ENCODE data around the gene IGSF23. TPM values are rescaled to one million over a fixed set of nuclear protein-coding genes. Genes with fewer than 3 reads are reported as not detected.
A peak's percentile ranks its signal among the peaks of the same experiment; 100 is the strongest.

IGSF23 gene
- total and polyA plus RNA-seq, 3 donors from 2014 or later = 0.37 to 0.79 TPM; not detected in 1

DNA sequence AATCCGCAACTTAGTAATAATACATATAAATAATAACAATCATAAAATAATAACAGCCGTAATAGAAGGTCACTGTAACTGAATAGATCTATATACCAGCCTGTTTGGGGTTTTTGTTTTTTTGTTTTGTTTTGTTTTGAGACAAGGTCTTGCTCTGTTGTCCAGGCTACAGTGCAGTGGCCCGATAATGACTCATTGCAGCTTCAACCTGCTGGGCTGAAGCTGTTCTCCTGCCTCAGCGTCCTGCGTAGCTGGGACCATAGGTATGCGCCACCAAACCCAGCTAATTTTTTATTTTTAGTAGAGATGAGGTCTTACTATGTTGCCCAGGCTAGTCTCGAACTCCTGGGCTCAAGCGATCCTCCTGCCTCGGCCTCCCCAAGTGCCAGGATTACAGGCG lies 950 bp downstream of the IGSF23 start:
- 96 to 98% methylated on average over 10 of the region's 10 CpGs for WGBS, 2 donors
- intact Hi-C loops (cut with DNase I; ENCODE audit: low total_unique reads) = no loop called here
- Histone ChIP-seq H3K4me3 (no peak overlapping the region), H3K27me3 (no peaks in the 10 kb centered on the region), H3K9me3 (no peaks in the 10 kb centered on the region), H3K4me1 (no peaks in the 10 kb centered on the region), H3K36me3 (ENCODE audit: low read depth, missing control alignments) (no peaks in the 10 kb centered on the region), H3K27ac (no peak overlapping the region)
- DNase-seq = no peak
- TF ChIP-seq POLR2A (IDR thresholded peaks at IDR 0.05) = no peak
- TF ChIP-seq, protein P1, sequence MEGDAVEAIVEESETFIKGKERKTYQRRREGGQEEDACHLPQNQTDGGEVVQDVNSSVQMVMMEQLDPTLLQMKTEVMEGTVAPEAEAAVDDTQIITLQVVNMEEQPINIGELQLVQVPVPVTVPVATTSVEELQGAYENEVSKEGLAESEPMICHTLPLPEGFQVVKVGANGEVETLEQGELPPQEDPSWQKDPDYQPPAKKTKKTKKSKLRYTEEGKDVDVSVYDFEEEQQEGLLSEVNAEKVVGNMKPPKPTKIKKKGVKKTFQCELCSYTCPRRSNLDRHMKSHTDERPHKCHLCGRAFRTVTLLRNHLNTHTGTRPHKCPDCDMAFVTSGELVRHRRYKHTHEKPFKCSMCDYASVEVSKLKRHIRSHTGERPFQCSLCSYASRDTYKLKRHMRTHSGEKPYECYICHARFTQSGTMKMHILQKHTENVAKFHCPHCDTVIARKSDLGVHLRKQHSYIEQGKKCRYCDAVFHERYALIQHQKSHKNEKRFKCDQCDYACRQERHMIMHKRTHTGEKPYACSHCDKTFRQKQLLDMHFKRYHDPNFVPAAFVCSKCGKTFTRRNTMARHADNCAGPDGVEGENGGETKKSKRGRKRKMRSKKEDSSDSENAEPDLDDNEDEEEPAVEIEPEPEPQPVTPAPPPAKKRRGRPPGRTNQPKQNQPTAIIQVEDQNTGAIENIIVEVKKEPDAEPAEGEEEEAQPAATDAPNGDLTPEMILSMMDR (IDR thresholded peaks at IDR 0.05) = no peak

DNA sequence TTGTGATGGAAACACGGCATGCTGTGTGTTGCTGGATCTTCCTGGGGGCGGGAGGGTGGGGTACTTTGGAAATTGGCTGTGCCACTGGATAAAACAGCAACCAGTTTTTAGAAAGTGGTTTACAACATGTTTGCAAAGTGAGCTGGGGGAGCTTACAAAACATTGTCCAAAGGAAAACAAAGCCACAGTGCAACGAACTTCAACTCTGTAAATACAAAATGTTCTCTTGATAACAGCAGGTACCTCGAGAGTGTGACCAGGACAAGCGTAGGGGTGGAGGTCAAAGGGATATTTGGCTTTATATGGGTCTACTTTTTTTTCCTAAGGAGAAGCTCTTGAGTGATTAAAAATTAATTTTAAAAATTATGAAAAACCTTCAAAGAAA lies 2.5 kb downstream of the IGSF23 start:
- no peaks in the 10 kb centered on the region for H3K27me3 ChIP-seq
- peak overlapping the region in 1 of 2 donors; percentile 59 for H3K27ac ChIP-seq
- 29 to 40% methylated on average over 5 of the region's 5 CpGs for WGBS, 2 donors
- no peaks in the 10 kb centered on the region for H3K9me3 ChIP-seq
- intact Hi-C loops (cut with DNase I; ENCODE audit: low total_unique reads) = no loop called here
- no peak overlapping the region for H3K4me3 ChIP-seq
- H3K36me3 ChIP-seq (ENCODE audit: low read depth, missing control alignments) = no peaks in the 10 kb centered on the region
- TF ChIP-seq, protein P1 (IDR thresholded peaks at IDR 0.05) = no peak
- TF ChIP-seq POLR2A (IDR thresholded peaks at IDR 0.05) = no peak
- no peaks in the 10 kb centered on the region for H3K4me1 ChIP-seq
- no peak for DNase-seq

DNA sequence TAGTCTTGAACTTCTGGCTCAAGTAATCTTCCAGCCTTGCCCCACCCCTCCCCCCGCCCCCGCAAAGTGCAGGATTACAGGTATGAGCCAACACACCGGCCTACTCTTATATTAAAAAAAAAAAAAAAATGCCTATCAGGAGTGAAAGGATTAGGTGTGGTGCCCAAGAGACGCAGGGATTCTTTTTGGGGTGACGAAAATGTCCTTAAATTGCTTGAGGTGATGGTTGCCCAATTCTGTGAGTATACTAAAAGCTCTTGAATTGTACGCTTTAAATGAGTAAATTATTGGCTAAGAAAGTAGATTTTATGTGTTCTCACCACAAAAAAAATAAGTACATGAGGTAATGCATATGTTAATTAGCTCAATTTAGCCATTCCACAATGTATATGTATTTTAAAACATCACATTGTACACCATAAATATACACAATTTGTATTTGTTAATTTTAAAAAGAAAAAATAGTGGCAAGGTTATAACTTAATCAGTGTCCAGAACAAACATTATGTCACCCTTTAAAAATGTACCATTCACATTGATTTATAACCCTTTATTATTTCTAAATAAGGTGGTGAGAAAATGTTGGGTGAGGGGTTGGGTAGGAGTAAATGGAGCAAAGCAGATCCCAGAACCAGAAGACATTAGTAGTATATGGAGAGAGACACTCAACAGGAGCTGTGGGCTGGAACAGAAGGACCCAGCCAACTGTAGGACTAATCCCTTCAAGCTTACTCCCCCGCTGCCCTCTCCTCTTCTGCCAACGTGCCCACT lies 3.9 kb downstream of the IGSF23 start:
- DNase-seq = no peak
- no peaks in the 10 kb centered on the region for H3K9me3 ChIP-seq
- TF ChIP-seq, protein P1 (IDR thresholded peaks at IDR 0.05) = no peak
- no peak for TF ChIP-seq POLR2A (IDR thresholded peaks at IDR 0.05)
- H3K27me3 ChIP-seq = no peaks in the 10 kb centered on the region
- no peak overlapping the region for H3K4me3 ChIP-seq
- 89 to 92% methylated on average over 8 of the region's 8 CpGs for WGBS, 2 donors
- no peaks in the 10 kb centered on the region for H3K4me1 ChIP-seq
- no peak overlapping the region for H3K27ac ChIP-seq
- intact Hi-C loops (cut with DNase I; ENCODE audit: low total_unique reads) = no loop called here
- no peaks in the 10 kb centered on the region for H3K36me3 ChIP-seq (ENCODE audit: low read depth, missing control alignments)

DNA sequence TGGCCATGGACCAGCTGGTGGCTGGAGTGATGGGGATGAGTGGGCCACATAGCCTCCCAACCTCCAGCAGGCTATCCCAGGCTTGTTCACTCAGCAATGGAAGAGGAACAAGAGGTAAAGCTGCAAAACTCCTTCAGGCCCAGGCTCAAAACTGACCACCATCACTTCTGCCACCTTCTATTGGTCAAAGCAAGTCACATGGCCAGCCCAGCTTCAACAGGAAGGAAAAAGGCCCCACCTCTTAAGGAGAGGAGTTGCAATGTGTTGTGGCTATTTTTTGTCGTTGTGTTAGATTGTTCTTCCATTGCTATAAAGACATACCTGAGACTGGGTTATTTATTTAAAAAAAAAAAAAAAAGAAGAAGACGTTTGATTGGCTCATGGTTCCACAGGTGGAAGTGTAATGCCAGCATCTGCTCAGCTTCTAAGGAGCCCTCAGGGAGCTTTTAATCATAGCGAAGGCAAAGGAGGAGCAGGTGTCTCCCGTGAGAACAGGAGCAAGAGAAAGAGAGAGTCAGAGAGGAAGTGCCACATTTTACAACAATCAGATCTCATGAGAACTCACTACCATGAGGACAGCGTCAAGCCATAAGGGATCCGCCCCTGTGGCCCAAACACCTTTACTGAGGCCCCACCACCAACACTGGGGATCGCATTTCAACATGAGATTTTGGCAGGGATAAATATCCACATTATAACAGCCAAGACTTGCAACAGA lies 5.4 kb downstream of the IGSF23 start:
- H3K4me1 ChIP-seq = no peaks in the 10 kb centered on the region
- H3K27me3 ChIP-seq = no peaks in the 10 kb centered on the region
- no peaks in the 10 kb centered on the region for H3K9me3 ChIP-seq
- intact Hi-C loops (cut with DNase I; ENCODE audit: low total_unique reads) = no loop called here
- 86 to 90% methylated on average over 7 of the region's 7 CpGs for WGBS, 2 donors
- DNase-seq = no peak
- TF ChIP-seq POLR2A (IDR thresholded peaks at IDR 0.05) = no peak
- TF ChIP-seq, protein P1 (IDR thresholded peaks at IDR 0.05) = no peak
- H3K27ac ChIP-seq = no peak overlapping the region
- no peak overlapping the region for H3K4me3 ChIP-seq
- H3K36me3 ChIP-seq (ENCODE audit: low read depth, missing control alignments) = no peaks in the 10 kb centered on the region
